Measurements from ENCODE around the gene TMEM263.
A peak's percentile ranks its signal among the peaks of the same experiment; 100 is the strongest.

TMEM263 gene

DNA sequence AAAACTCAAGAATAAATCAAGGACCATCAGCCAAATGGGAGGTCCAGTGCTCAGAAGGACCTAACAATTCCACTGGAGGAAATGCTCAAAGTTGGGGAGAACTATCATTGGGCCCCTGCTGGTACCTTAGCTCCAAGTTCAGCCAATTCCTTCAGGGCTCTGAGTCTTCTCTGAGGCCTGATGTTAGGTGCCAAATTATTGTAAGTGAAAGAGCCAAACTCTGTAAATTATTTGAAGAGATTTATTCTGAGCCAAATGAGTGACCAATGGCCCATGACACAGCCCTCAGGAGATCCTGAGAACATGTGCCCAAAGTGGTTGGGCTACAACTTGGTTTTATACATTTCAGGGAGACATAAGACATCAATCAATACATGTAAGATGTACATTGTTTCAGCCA lies 8.2 kb upstream of the TMEM263 start:
- DNase-seq (ENCODE audit: low read depth, low spot score) = no peak

DNA sequence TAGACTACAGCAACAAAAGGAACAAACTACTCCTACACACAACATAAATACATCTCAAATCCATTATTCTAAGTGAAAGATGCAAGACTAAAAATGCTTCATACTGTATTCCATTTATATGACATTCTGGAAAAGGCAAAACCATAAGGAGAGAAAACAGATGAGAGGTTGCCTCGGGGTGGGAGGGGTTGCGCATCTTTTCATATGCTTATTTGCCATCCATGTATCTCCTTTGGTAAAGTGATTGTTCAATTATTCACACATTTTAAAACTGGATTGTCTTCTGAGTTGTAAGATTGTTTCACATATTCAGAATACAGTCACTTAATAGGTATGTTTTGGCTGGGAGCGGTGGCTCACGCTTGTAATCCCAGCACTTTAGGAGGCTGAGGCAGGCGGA lies 5.1 kb upstream of the TMEM263 start:
- no peak for DNase-seq (ENCODE audit: low read depth, low spot score)

DNA sequence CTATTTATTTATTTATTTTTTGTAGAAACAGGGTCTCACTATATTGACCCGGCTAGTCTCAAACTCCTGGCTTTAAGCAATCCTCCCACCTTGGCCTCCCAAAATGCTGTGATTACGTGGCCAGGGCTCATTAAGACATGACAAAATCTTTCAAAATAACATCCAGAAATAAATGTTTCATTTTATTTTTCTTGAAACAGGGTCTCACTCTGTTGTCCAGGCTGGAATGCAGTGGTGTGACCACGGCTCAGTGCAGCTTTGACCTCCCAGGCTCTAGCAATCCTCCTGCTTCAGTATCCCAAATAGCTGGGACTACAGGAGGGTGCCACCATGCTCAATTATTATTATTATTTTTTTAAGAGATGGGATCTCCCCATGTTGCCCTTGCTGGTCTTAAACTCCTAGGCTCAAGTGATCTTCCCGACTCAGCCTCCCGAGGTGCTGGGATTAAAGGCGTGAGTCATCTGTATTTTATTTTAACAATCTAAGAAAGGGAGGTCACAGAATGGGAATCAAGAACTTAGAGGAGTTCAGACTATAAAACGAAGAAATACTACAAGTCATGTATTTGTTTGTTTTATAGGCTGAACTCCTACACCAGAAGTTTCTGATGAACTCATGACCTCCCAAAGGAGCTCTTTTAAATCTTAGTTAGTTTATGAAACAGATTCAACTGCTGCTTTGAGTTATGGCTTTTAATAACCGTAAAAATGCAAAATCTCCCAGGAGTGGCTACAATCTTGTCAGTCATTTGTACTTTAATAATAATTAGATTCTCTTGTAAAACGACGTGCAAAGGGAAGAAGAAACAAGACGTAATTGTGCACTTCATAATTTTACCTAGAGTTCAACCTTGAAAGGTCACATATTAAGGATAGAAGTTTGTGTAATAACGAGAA lies 2.1 kb upstream of the TMEM263 start:
- peak; percentile 36 for DNase-seq (ENCODE audit: low read depth, low spot score)

- no peak for DNase-seq (ENCODE audit: low read depth, low spot score)
Measured at GRCh38 chr12:106954462-106955376, 988 bp upstream of the TMEM263 start.

GRCh38 chr12:106956048-106956578 lies 406 bp downstream of the TMEM263 start:
- DNase-seq (ENCODE audit: low read depth, low spot score) = no peak

- DNase-seq (ENCODE audit: low read depth, low spot score) = peak; percentile 9
Measured at GRCh38 chr12:106957583-106957982, 1.9 kb downstream of the TMEM263 start.

GRCh38 chr12:106960443-106960842 lies 4.7 kb downstream of the TMEM263 start:
- no peak for DNase-seq (ENCODE audit: low read depth, low spot score)

- no peak for DNase-seq (ENCODE audit: low read depth, low spot score)
Measured at GRCh38 chr12:106962286-106962685, 6.6 kb downstream of the TMEM263 start.

- no peak for DNase-seq (ENCODE audit: low read depth, low spot score)
Measured at GRCh38 chr12:106964526-106964925, 8.8 kb downstream of the TMEM263 start.

GRCh38 chr12:106971065-106971464 lies 15.4 kb downstream of the TMEM263 start:
- DNase-seq (ENCODE audit: low read depth, low spot score) = no peak

DNA sequence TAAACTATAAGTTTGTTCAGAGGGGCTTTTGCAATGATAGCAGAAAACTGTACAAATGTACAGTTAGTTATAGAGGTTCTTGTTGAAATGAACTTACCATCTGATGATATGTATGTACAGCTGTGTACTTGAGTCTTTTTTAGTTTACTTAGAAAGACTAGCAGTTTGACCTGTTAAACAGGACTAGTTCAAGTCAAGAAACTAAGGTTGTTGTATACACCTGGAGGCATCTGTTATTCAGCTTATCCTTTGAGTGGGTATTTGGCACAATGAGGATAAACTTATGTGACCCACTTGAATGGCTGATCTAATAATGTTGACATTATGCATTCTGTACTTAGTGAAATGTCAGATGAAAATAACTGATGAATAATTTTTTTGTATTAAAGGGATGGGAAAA lies 17.8 kb downstream of the TMEM263 start:
- no peak for DNase-seq (ENCODE audit: low read depth, low spot score)

DNA sequence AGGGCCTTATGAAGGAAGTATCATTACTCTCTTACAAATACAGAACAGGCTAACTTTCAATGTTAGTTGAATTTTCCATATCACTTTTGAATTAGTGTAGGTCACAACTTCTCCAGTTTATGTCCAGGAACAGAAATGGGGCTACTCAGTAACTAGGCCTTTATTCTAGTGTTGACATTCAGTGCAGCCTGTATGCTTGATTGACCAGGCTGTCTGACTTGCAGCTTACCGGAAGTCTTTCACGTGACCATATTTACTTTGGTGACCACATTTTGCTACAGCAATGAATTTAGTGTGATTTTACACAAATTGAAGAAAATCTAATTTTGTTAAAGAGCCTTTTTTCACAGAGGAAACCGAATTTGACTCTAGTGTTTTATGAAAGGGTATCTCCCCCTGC lies 18.8 kb downstream of the TMEM263 start:
- no peak for DNase-seq (ENCODE audit: low read depth, low spot score)

- no peak for DNase-seq (ENCODE audit: low read depth, low spot score)
Measured at GRCh38 chr12:106975098-106975497, 19.4 kb downstream of the TMEM263 start.

- peak; percentile 41 for DNase-seq (ENCODE audit: low read depth, low spot score)
Measured at GRCh38 chr12:106975993-106976658, 20.4 kb downstream of the TMEM263 start.

GRCh38 chr12:106976668-106977067 lies 21.0 kb downstream of the TMEM263 start:
- no peak for DNase-seq (ENCODE audit: low read depth, low spot score)

DNA sequence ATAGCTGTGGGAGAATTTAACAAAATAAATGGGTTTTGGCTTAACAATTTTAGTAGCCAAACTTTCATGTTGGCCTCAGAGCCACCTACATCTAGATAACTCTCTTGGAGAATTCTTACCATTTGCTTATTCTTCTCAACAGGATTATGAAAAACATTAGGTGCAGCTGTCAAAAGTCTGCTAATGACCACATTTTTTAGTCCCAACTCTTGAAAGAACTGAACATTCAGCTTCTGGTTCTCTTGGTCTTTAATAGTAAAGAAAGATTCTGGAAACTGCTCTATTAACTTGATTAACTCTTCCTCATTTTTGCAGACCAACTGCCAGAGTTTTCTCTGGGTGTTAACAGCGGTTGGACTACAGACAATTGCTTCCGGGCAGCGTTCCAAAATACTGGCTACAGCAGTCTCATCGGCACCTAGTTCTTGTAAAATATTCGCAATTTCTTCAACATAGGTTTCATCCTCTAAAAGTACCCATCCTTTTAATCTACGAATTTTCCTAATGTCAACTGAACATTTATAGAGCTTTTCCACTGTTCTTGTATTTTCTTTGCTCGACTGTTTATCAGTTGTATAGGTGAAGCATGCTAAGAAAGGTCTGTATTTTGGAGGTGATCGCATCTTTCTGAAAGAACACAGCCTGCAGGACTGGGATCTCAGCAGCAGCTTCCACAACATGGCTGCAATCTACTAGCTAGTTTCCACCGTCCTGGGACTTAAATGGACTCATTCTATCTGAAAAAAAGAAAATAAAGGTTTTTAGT lies 22.5 kb downstream of the TMEM263 start:
- peak; percentile 79 for DNase-seq (ENCODE audit: low read depth, low spot score)

DNA sequence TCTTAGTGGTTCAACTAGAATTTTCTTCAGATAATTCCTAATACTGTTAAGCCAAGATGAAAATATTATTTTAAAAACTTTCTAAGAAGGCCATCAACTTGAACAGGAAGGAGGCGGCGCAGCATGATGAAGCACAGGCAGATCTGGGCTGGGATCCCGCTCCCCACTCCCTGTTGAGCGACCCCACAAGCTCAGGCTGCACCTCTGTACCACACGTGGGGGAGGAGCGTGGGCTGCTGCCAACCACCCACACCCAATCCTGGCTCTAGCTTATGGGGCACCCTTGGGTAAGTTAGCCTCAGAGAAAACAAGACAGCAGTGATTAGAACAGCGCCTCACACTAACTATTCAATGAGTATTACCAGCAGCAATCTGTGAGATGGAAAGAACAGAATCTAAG lies 25.2 kb downstream of the TMEM263 start:
- DNase-seq (ENCODE audit: low read depth, low spot score) = peak; percentile 18

GRCh38 chr12:106981788-106982187 lies 26.1 kb downstream of the TMEM263 start:
- no peak for DNase-seq (ENCODE audit: low read depth, low spot score)

DNA sequence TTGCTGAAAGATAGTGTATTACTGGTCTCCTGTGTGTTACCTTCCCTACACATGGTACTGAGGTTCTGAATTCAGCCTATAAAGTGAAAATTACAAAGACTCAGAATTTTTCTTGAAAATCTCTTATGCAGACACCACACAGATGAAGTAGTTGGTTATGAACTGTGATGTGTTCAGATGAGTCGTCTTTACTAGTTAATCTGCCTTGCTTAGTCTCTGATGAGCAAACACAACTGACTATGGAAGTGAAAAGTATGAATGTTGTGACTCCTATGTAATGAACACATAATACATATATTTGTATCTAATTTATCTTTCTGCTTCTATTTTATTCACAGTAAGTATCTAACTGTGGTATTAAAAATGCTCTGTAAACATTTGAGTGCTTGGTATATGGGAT lies 26.5 kb downstream of the TMEM263 start:
- DNase-seq (ENCODE audit: low read depth, low spot score) = no peak

DNA sequence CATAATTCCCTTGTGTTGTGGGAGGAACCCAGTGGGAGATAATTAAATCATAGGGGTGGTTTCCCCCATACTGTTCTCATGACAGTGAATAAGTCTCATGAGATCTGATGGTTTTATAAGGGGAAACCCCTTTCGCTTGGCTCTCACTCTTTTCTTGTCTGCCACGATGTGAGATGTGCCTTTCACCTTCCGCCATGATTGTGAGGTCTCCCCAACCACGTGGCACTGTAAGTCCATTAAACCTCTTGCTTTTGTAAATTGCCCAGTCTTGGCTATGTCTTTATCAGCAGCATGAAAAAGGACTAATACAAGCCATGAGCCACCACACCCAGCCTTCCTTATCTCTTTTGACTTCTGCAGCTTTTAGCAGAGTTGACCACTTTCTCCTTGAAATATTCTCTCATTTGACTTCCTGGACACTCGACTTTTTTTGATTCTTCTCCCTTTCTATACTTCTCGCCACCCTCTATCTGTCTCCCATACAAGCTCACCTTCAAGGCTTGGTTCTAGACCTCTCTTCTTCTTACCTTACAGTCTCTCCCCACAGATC lies 29.0 kb downstream of the TMEM263 start:
- DNase-seq (ENCODE audit: low read depth, low spot score) = no peak

GRCh38 chr12:106985479-106985878 lies 29.8 kb downstream of the TMEM263 start:
- DNase-seq (ENCODE audit: low read depth, low spot score) = no peak
